ENCODE measurements around the gene EFEMP2.

DNA sequence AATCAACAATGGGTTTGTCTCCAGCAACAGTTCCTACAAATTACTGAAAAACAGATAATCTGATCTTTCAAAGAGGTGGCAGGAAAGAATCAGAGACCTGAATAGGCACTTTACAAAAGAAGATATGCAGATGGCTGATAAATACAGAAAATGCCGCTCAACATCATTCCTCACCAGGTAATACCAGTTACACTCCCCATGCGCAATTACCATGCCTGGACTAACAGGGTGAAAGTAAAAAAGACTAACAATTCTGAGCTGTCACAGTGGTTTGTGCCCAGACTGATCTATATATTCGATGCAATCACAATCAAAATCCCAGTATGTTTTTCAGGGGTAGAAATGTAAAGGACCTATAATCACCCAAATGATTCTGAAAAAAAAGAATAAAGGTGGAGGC is 28.8 kb downstream of the EFEMP2 start:
- TF ChIP-seq, protein P1, sequence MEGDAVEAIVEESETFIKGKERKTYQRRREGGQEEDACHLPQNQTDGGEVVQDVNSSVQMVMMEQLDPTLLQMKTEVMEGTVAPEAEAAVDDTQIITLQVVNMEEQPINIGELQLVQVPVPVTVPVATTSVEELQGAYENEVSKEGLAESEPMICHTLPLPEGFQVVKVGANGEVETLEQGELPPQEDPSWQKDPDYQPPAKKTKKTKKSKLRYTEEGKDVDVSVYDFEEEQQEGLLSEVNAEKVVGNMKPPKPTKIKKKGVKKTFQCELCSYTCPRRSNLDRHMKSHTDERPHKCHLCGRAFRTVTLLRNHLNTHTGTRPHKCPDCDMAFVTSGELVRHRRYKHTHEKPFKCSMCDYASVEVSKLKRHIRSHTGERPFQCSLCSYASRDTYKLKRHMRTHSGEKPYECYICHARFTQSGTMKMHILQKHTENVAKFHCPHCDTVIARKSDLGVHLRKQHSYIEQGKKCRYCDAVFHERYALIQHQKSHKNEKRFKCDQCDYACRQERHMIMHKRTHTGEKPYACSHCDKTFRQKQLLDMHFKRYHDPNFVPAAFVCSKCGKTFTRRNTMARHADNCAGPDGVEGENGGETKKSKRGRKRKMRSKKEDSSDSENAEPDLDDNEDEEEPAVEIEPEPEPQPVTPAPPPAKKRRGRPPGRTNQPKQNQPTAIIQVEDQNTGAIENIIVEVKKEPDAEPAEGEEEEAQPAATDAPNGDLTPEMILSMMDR (conservative IDR thresholded peaks at IDR 0.05 in 1 of 2, IDR thresholded peaks at IDR 0.05 in 1 of 2; ENCODE audit: low read depth in 1 of 2, low read length in 2 of 2): no peak
- TF ChIP-seq EZH2 (IDR thresholded peaks at IDR 0.05; ENCODE audit: low read length, missing control alignments): no peak
